Natural killer cell treated with Interleukin-12 subunit alpha and Interleukin-12 subunit beta and Interleukin-15 and Interleukin-18, amount 100 ng/mL, for 72 hours (primary cell): Measurements from ENCODE around the gene CAST. TPM values are rescaled to one million over a fixed set of nuclear protein-coding genes. Genes with fewer than 3 reads are reported as not detected.

ENCODE experiments used
- ATAC-seq, 2 donors: fragments of 150-1000 bp; cut with Tn5 transposase in 1 of 2; sonication (Bioruptor Pico), chemical (Tn5 transposase) in 1 of 2; 2 replicates each; pipeline ENCODE4 v1.10.0; 2021
- DNase-seq: peaks from one replicate; pipeline ENCODE4 v3.0.0; 2022; ENCODE audit warnings: low spot score
- H3K27ac Mint-ChIP-seq, 2 donors: 1 replicate in 1 of 2; 2 replicates in 1 of 2; pipeline ENCODE4 v1.8.0; 2022; ENCODE audit warnings: mixed read lengths in 2 of 2, mild to moderate bottlenecking in 1 of 2, moderate library complexity in 1 of 2
- H3K27me3 Mint-ChIP-seq, 2 donors: 1 replicate in 1 of 2; 2 replicates in 1 of 2; pipeline ENCODE4 v1.8.0; 2022; ENCODE audit warnings: mixed read lengths in 2 of 2
- H3K36me3 Mint-ChIP-seq: one replicate; pipeline ENCODE4 v1.8.0; 2022; ENCODE audit warnings: mixed read lengths
- H3K4me1 Mint-ChIP-seq, 2 donors: 1 replicate in 1 of 2; 2 replicates in 1 of 2; pipeline ENCODE4 v1.8.0; 2022; ENCODE audit warnings: low read depth in 2 of 2, mixed read lengths in 2 of 2, mild to moderate bottlenecking in 1 of 2
- H3K4me3 Mint-ChIP-seq: one replicate; pipeline ENCODE4 v1.8.0; 2022; ENCODE audit warnings: mixed read lengths
- H3K9me3 Mint-ChIP-seq: 2 replicates; pipeline ENCODE4 v1.8.0; 2022; ENCODE audit warnings: mixed read lengths
- total RNA-seq, 2 donors: library from RNA; stranded (reverse); gene quantifications; one replicate each; pipeline ENCODE4 v1.2.3, GENCODE V29; 2022

CAST gene
- total RNA-seq, 2 donors from 2014 or later = 86.3 to 101 TPM

DNA sequence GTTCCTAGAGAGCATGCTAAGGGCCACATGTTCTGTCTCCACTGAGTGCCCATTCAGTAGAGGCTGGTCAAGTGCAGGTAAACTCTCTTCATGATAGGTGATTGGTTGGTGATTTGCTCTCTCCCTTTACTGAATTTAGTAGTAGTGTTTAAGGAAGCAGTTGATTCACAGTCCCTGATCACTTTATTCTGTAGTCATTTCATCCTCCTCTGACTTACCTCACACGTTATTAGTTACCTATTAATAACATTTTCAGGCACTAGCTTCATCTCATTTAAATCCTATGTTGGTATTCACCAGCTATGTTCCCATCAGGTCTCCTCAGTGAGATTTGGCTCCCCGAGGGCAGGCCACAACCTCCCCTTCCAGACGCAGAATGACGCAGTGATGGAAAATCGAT is 93.7 kb downstream of the CAST start:
- peaks cover 6% of the 10 kb centered on the region for H3K36me3 Mint-ChIP-seq
- ATAC-seq (no peak), DNase-seq (no peak)
- H3K27me3 Mint-ChIP-seq = no peaks in the 10 kb centered on the region
- H3K4me3 Mint-ChIP-seq = no peak overlapping the region
- H3K27ac Mint-ChIP-seq = no peak overlapping the region
- no peaks in the 10 kb centered on the region for H3K4me1 Mint-ChIP-seq
- no peaks in the 10 kb centered on the region for H3K9me3 Mint-ChIP-seq

DNA sequence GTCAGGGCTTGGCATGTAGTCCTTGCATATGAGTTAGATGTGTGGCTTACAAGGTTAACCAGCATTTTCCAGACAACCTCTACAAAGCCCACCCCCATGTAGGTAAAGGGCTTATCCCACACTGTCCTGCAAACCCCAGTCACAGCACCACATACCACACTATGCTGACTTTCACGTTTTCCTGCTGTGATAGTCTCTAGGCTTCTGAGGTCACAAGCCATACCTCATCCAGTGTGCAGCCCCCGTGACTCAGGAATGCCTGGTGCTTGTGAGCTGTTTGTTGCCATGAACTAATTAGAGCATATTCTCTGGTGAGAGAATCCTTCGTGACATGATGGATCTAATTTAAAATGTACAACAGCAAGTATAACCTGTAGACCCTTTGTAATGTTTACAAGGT is 94.8 kb downstream of the CAST start:
- ATAC-seq = peak; percentile 24 to 52
- no peaks in the 10 kb centered on the region for H3K4me1 Mint-ChIP-seq
- no peaks in the 10 kb centered on the region for H3K9me3 Mint-ChIP-seq
- peaks cover 6% of the 10 kb centered on the region for H3K36me3 Mint-ChIP-seq
- no peak overlapping the region for H3K4me3 Mint-ChIP-seq
- H3K27me3 Mint-ChIP-seq = no peaks in the 10 kb centered on the region
- DNase-seq = no peak
- H3K27ac Mint-ChIP-seq = no peak overlapping the region

DNA sequence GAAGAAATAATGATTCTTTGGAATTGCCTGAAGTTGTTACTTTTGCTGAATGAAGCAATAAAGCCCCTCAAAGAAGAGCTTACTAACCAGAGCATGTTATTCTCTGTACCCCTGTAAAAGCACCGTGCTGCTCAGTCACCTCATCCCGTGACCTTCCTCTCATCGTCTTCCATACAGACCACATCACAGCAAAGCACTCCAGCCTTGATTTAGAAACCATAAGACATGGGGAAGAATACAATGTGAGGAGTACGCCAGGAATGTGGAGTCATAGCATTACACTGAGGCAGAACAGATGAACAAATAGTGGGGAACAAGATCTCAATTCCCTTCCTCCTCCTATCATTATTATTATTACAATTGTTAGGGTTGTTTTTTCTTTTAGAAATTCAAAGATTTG is 96.4 kb downstream of the CAST start:
- no peak overlapping the region for H3K4me3 Mint-ChIP-seq
- no peaks in the 10 kb centered on the region for H3K4me1 Mint-ChIP-seq
- no peak for DNase-seq
- H3K27me3 Mint-ChIP-seq = no peaks in the 10 kb centered on the region
- ATAC-seq = no peak
- H3K27ac Mint-ChIP-seq = peak overlapping the region in 1 of 2 donors; percentile 28
- no peaks in the 10 kb centered on the region for H3K9me3 Mint-ChIP-seq
- H3K36me3 Mint-ChIP-seq = peaks cover 13% of the 10 kb centered on the region

DNA sequence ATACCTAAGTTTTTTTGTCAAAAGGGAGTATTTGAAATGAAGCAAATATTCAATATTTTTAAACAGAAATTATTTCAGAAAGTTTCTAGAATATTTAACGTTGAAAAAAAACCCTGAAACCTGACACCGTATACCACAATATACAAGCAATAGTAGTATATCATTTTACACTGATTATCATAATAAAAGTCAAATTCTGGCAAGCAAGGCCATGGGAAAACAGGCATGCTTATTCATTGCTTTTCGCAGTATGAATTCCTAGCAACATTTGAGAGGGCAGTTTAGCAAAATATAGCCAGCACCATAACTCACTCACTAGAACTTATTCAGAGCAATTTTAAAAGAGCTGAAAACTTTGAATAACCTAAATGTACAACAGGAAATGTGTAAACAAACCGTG is 99.4 kb downstream of the CAST start:
- H3K4me1 Mint-ChIP-seq = peaks cover 3 to 4% of the 10 kb centered on the region in 2 donors
- H3K36me3 Mint-ChIP-seq = peaks cover 18% of the 10 kb centered on the region
- DNase-seq = no peak
- no peak for ATAC-seq
- no peak overlapping the region for H3K27ac Mint-ChIP-seq
- H3K9me3 Mint-ChIP-seq = no peaks in the 10 kb centered on the region
- H3K27me3 Mint-ChIP-seq = no peaks in the 10 kb centered on the region
- H3K4me3 Mint-ChIP-seq = no peak overlapping the region

DNA sequence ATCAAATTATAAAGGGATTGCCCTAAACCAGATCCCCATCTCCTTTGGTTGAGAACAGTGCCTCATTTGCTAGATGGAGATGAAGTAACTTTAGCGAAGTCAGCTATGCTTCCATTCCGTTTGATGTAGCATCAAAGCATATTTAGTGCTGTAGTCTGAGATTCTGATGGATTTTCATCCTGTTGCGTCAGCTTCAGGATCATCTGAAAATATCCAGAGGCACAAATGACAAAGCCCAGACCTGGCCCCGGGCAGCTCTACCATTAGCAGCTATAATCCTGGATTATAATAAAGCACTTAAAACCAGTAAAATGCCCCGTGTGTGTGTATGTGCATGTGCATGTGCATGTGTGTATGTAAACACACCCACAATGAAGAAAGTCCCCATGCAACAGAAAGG is 100.8 kb downstream of the CAST start:
- no peaks in the 10 kb centered on the region for H3K27me3 Mint-ChIP-seq
- H3K4me1 Mint-ChIP-seq = peaks cover 3 to 4% of the 10 kb centered on the region in 2 donors
- no peak overlapping the region for H3K4me3 Mint-ChIP-seq
- no peaks in the 10 kb centered on the region for H3K9me3 Mint-ChIP-seq
- DNase-seq = no peak
- peaks cover 11% of the 10 kb centered on the region for H3K36me3 Mint-ChIP-seq
- ATAC-seq = no peak
- H3K27ac Mint-ChIP-seq = no peak overlapping the region

DNA sequence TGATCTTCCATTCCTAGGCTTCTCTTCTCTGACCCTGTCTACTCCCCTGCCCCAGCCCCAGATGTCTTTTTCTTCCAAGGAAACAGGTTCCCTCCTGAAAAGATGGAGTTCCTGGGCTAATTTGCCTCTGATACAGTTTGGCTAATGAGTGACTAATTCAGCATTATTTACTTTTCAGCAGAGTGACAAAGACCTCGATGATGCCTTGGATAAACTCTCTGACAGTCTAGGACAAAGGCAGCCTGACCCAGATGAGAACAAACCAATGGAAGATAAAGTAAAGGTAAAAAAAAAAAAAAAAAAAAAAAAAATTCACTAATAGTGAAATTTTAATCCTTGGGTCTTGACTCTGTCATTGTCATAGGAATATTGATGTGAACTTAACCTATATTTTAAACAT is 102.9 kb downstream of the CAST start:
- Mint-ChIP-seq H3K36me3 (peaks cover 24% of the 10 kb centered on the region), H3K27me3 (no peaks in the 10 kb centered on the region), H3K27ac (peak overlapping the region; percentile 32 to 38), H3K9me3 (no peaks in the 10 kb centered on the region), H3K4me1 (peaks cover 5 to 7% of the 10 kb centered on the region in 2 donors), H3K4me3 (no peak overlapping the region)
- ATAC-seq (no peak), DNase-seq (no peak)

DNA sequence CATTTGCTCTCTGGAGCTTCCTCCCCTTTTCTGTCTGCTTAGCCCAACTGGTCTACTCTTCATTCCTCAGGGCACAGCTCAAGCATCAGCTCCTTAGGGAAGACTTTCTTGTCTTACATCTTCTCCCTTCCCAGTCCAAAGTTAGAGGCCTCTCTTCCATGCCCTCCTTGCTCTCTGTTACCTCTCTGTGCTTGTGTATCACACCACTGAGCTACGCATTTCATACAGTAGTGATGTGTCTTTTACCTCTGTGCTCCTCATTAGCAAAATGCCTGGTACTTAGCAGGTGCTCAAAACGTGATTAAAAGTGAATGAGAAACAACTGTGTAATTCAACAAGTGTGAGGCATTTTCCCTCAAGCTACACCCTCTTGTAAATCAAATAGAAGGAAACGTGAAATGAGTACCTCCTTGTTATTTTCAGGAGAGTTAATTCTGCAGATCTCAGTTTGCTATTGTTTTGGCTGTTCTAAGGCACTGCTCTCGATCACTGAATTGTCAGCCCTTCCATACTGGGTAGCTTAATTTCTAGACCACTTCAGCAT is 106.6 kb downstream of the CAST start:
- no peaks in the 10 kb centered on the region for H3K27me3 Mint-ChIP-seq
- peaks cover 17 to 23% of the 10 kb centered on the region in 2 donors for H3K4me1 Mint-ChIP-seq
- H3K36me3 Mint-ChIP-seq = peaks cover 32% of the 10 kb centered on the region
- H3K4me3 Mint-ChIP-seq = no peak overlapping the region
- no peak for ATAC-seq
- no peaks in the 10 kb centered on the region for H3K9me3 Mint-ChIP-seq
- DNase-seq = no peak
- H3K27ac Mint-ChIP-seq = peak overlapping the region; percentile 85 to 93

DNA sequence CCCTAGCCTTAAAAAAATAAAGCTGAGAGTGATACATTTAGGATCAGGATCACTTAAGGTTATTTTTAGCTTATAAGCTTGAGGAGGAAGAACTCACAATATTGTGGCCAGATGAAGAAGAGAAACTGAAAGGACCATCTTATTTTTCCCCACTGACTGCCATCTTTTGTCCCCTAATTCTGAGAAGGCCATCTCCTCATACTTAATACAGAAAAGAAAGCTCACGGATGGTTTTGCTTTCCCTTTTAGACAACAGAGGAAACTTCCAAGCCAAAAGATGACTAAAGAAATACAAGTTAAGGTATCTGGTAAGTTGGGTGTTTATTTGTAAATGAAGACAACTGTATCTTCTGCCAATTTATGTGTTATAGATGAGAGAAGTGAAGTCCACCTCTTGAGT is 109.2 kb downstream of the CAST start:
- H3K36me3 Mint-ChIP-seq = peaks cover 37% of the 10 kb centered on the region
- no peaks in the 10 kb centered on the region for H3K27me3 Mint-ChIP-seq
- peak overlapping the region; percentile 79 for H3K4me3 Mint-ChIP-seq
- peak overlapping the region; percentile 85 to 93 for H3K27ac Mint-ChIP-seq
- no peak for DNase-seq
- H3K9me3 Mint-ChIP-seq = no peaks in the 10 kb centered on the region
- peaks cover 14 to 19% of the 10 kb centered on the region in 2 donors for H3K4me1 Mint-ChIP-seq
- peak; percentile 83 to 84 for ATAC-seq

DNA sequence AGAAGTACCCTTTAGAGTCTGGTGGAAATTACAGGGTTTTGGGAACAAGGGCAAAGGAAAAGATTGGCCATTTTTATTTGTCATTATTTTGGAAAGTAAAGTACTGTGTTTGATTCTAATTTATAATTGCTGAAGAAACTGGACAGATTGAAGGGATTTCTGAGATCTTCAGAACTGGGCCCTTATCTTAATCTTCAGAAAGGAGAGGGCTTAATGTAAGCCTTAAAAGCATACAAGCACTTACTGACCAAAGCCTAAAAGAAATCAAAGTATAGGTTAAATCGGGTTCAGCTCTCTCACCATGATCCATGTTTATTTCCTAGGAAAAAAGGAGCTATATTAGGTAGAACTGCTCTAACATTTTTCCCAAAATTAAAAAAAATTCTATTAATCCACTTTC is 109.9 kb downstream of the CAST start:
- no peaks in the 10 kb centered on the region for H3K27me3 Mint-ChIP-seq
- H3K36me3 Mint-ChIP-seq = peaks cover 40% of the 10 kb centered on the region
- no peak for DNase-seq
- no peaks in the 10 kb centered on the region for H3K9me3 Mint-ChIP-seq
- no peak for ATAC-seq
- H3K4me1 Mint-ChIP-seq = peaks cover 14 to 19% of the 10 kb centered on the region in 2 donors
- peak overlapping the region; percentile 85 to 93 for H3K27ac Mint-ChIP-seq
- peak overlapping the region; percentile 79 for H3K4me3 Mint-ChIP-seq

DNA sequence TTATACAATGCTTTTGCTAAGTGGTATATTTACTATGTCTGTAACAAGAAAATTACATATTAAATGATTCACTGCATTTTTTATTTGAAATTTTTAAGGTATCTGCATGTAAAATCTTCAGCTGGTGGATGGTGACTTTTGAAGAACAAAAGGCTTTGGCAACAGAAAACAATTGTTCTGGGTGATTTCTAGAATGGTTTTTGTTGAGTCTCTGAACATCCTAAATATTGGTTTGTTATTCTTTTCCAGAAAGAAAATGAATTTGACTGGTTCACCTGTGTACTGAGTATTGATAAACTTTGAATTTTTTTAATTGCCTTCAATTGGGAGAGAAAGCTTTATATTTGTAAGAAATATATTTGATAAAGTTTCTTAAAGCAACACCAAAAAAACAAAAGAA is 110.4 kb downstream of the CAST start:
- H3K4me3 Mint-ChIP-seq = no peak overlapping the region
- H3K36me3 Mint-ChIP-seq = peaks cover 44% of the 10 kb centered on the region

DNA sequence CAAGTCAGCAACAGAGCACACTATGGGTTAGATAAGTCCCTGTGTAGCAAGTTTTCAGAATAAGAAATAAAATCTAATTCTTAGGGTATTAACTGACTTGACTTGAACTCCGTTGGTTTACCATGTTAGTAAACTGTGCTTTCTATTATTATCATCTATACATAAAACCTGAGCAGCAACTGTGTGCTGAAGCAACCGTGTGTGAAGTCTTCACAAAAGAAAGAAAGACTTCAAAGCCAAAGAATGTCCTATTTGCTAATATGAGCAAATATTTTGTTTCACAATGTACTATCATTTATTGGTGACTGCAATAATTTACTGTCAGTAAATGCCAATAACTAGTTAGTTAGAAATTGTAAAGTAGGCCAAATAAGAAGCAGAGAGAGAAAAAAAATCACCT is 112.9 kb downstream of the CAST start:
- H3K27ac Mint-ChIP-seq = peak overlapping the region; percentile 26 to 62
- H3K36me3 Mint-ChIP-seq = peaks cover 48% of the 10 kb centered on the region
- no peaks in the 10 kb centered on the region for H3K27me3 Mint-ChIP-seq
- H3K4me1 Mint-ChIP-seq = peaks cover 18% of the 10 kb centered on the region in 2 donors
- no peak for ATAC-seq
- no peaks in the 10 kb centered on the region for H3K9me3 Mint-ChIP-seq
- H3K4me3 Mint-ChIP-seq = no peak overlapping the region
- DNase-seq = no peak

More for the DNA sequence above, 110.4 kb downstream of the CAST start:
- ATAC-seq (no peak), DNase-seq (no peak)
- H3K27ac Mint-ChIP-seq = peak overlapping the region; percentile 85 to 93
- H3K4me1 Mint-ChIP-seq = peaks cover 14 to 19% of the 10 kb centered on the region in 2 donors
- no peaks in the 10 kb centered on the region for H3K27me3 Mint-ChIP-seq
- no peaks in the 10 kb centered on the region for H3K9me3 Mint-ChIP-seq

DNA sequence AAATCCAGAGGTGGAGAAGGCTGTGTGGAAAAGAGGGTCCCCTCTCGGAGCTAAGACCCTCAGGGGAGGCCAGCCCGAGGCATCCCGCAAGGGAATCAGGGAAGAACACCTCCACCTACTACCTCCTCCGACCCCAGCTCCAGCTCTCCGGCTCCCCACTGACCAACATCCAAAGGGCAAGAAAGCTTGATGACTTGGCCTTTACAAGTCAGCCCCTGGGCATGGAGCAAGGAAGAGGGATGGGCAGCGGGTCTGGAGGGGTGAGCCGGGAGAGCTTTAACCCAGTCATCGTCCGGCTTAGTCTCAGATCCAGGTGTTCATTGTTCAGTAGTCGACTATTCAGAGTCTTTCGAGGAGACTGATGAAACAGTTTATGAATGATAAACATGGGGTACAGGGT is 113.5 kb downstream of the CAST start:
- H3K4me1 Mint-ChIP-seq = peaks cover 13 to 18% of the 10 kb centered on the region in 2 donors
- no peak overlapping the region for H3K4me3 Mint-ChIP-seq
- peaks cover 45% of the 10 kb centered on the region for H3K36me3 Mint-ChIP-seq
- no peak for DNase-seq
- no peak for ATAC-seq
- H3K9me3 Mint-ChIP-seq = no peaks in the 10 kb centered on the region
- H3K27me3 Mint-ChIP-seq = no peaks in the 10 kb centered on the region
- H3K27ac Mint-ChIP-seq = peak overlapping the region; percentile 26 to 62

DNA sequence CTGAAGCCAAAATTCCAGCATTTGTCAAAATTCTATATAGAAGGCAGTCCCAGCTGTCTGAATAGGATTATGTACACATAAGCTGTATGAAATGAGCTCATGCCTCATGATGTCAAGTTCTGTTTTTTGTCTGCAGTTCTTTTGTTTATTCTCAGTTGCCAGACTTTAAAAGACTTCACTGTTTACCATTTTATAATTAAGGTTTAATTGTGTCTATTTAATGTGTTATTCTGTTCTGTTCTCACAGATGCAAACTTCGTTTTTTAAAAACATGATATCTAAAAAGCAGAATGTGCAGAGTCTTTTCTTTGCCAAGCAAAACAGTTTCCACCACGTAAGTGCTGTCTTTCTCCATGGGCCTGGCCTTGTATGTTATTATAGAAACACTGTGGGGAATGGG is 114.4 kb downstream of the CAST start:
- no peaks in the 10 kb centered on the region for H3K27me3 Mint-ChIP-seq
- H3K4me1 Mint-ChIP-seq = peaks cover 6 to 13% of the 10 kb centered on the region in 2 donors
- H3K4me3 Mint-ChIP-seq = no peak overlapping the region
- ATAC-seq (no peak), DNase-seq (no peak)
- H3K36me3 Mint-ChIP-seq = peaks cover 39% of the 10 kb centered on the region
- H3K27ac Mint-ChIP-seq = no peak overlapping the region
- no peaks in the 10 kb centered on the region for H3K9me3 Mint-ChIP-seq

DNA sequence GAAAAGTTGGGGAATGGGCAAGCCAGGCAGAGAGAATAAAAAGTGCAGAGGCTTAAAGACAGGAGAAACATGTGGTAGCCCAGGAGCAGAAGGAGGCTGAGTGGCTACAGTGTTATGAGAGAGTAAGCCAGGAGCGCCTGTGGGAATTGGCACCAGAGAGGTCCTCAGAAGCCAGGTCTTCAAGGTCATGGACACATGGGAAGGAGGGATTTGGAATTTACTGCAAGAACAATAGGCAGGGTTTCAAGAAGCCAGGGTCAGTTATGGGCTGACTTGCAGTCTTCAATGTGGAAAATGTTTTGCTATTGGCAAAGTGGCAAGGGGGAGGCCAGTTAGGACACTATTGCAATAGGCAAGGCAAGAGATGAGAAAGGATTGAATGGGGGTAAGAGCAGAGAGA is 116.2 kb downstream of the CAST start:
- peaks cover 39% of the 10 kb centered on the region for H3K36me3 Mint-ChIP-seq
- H3K4me3 Mint-ChIP-seq = no peak overlapping the region

DNA sequence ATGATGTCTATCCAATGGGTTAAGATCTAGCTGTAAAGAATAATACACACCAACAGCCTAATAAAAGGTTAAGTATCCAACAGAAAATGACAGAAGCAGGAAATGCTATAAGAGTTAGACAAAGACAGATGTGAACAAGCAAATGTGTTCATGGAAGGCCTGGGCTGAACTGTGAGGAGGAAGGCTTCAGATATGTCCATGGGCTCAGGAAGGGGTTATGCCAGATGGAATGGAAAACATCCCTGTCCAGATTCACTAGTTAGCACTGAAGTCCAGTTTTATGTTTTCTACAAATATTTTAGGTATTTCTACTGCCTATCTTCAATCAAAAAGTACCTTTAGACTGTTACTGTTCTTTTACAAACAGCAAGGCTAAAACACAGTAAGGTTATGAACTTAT is 118.5 kb downstream of the CAST start:
- no peaks in the 10 kb centered on the region for H3K9me3 Mint-ChIP-seq
- H3K27ac Mint-ChIP-seq = peak overlapping the region; percentile 24 to 53
- H3K4me3 Mint-ChIP-seq = no peak overlapping the region
- ATAC-seq (no peak), DNase-seq (no peak)
- H3K36me3 Mint-ChIP-seq = peaks cover 36% of the 10 kb centered on the region
- H3K4me1 Mint-ChIP-seq = peaks cover 0 to 8% of the 10 kb centered on the region in 2 donors
- no peaks in the 10 kb centered on the region for H3K27me3 Mint-ChIP-seq

More for the DNA sequence above, 116.2 kb downstream of the CAST start:
- Mint-ChIP-seq H3K27ac (peak overlapping the region in 1 of 2 donors; percentile 17), H3K4me1 (peaks cover 0 to 8% of the 10 kb centered on the region in 2 donors), H3K9me3 (no peaks in the 10 kb centered on the region), H3K27me3 (no peaks in the 10 kb centered on the region)
- no peak for ATAC-seq
- DNase-seq = no peak
